PC-3 (cell line): ENCODE results near the gene ATG2A. TPM values are rescaled to one million over a fixed set of nuclear protein-coding genes. Genes with fewer than 3 reads are reported as not detected.

Experiments used
- ATAC-seq: fragments of 200-7000 bp; cut with Tn5 transposase; 2 replicates; pipeline ENCODE4 v1.9.1; 2020; ENCODE audit warnings: mild to moderate bottlenecking, moderate library complexity
- BruUV-seq: library from RNA; stranded (reverse); fragments of 400-500 nt; replicated peaks from 2 replicates; lab custom pipeline; 2021; lab: Mats Ljungman, UMichigan
- CTCF ChIA-PET: fragments of 300-600 bp; sonication (Branson Sonifier 250); formaldehyde crosslinking; loops from one replicate; lab custom pipeline; 2022; ENCODE audit warnings: antibody characterized with exemption; lab: Charles Lee
- POLR2A ChIA-PET: fragments of 300-600 bp; sonication (Branson Sonifier 250); formaldehyde crosslinking; loops from one replicate; lab custom pipeline; 2022; ENCODE audit warnings: antibody characterized with exemption; ENCODE audit not compliant: unreplicated experiment; lab: Charles Lee
- DNase-seq: peaks from one replicate; pipeline ENCODE4 v3.0.0-alpha.2; 2015
- H2AFZ ChIP-seq: fragments of 300-600 bp; sonication (generic); 2 replicates; pipeline ENCODE4 v1.6.0; 2016; ENCODE audit warnings: antibody characterized with exemption, low read length
- H3F3A ChIP-seq: fragments of 300-600 bp; sonication (generic); one replicate; pipeline ENCODE4 v1.6.0; 2017; ENCODE audit warnings: antibody characterized with exemption, low read length, control low read depth, mild to moderate bottlenecking; ENCODE audit not compliant: unreplicated experiment
- H3K27ac ChIP-seq: fragments of 300-600 bp; sonication (generic); 2 replicates; pipeline ENCODE4 v1.5.1; 2016; ENCODE audit warnings: mild to moderate bottlenecking, low read length
- H3K27me3 ChIP-seq: fragments of 300-600 bp; sonication (generic); 2 replicates; pipeline ENCODE4 v1.6.1; 2016; ENCODE audit warnings: low read length, mixed read lengths
- H3K36me3 ChIP-seq: fragments of 300-600 bp; sonication (generic); 2 replicates; pipeline ENCODE4 v1.6.1; 2016; ENCODE audit warnings: low read depth, mixed run types, low read length, mixed read lengths
- H3K4me1 ChIP-seq: fragments of 300-600 bp; sonication (generic); 2 replicates; pipeline ENCODE4 v1.5.1; 2016; ENCODE audit warnings: low read length; ENCODE audit not compliant: insufficient read depth
- H3K4me2 ChIP-seq: fragments of 300-600 bp; sonication (generic); 2 replicates; pipeline ENCODE4 v1.6.0; 2016; ENCODE audit warnings: low read length
- H3K4me3 ChIP-seq: fragments of 300-600 bp; sonication (generic); 2 replicates; pipeline ENCODE4 v1.5.1; 2016; ENCODE audit warnings: mild to moderate bottlenecking, low read length, mixed read lengths
- H3K79me2 ChIP-seq: fragments of 300-600 bp; sonication (generic); 2 replicates; pipeline ENCODE4 v1.6.1; 2017; ENCODE audit warnings: low read length, mixed read lengths
- H3K9ac ChIP-seq: fragments of 300-600 bp; sonication (generic); 2 replicates; pipeline ENCODE4 v1.6.0; 2016; ENCODE audit warnings: mild to moderate bottlenecking, low read length
- H3K9me2 ChIP-seq: fragments of 300-600 bp; sonication (generic); replicated peaks from 2 replicates; pipeline ENCODE4 v1.6.1; 2016; ENCODE audit warnings: mixed run types, low read length, mixed read lengths
- H3K9me3 ChIP-seq: fragments of 300-600 bp; sonication (generic); 2 replicates; pipeline ENCODE4 v1.6.1; 2016; ENCODE audit warnings: low read length, mixed read lengths
- H4K20me1 ChIP-seq: fragments of 300-600 bp; sonication (generic); 2 replicates; pipeline ENCODE4 v1.6.1; 2016; ENCODE audit warnings: low read length, mixed read lengths
- EZH2 ChIP-seq: fragments of 300-600 bp; sonication (generic); IDR thresholded peaks from one replicate; pipeline ENCODE4 v1.6.1; 2017; ENCODE audit warnings: antibody characterized with exemption, mild to moderate bottlenecking, low read length; ENCODE audit not compliant: unreplicated experiment
- EZH2phosphoT487 ChIP-seq: fragments of 300-600 bp; sonication (generic); IDR thresholded peaks from 2 replicates; pipeline ENCODE4 v1.6.1; 2018; ENCODE audit warnings: mild to moderate bottlenecking, antibody characterized with exemption, low read length, borderline replicate concordance
- intact Hi-C: fragments of 100-400 bp; cut with micrococcal nuclease; formaldehyde crosslinking; loops from 2 replicates; pipeline ENCODE4 v1.9.0; 2023
- total RNA-seq: library from RNA; depleted of rRNA; stranded (reverse); fragments of >200 nt; gene quantifications from 2 replicates; pipeline ENCODE4 v1.2.3, GENCODE V29; 2014
- TF ChIP-seq, protein P1 (sequence below): fragments of 300-600 bp; sonication (generic); conservative IDR thresholded peaks from 2 replicates; pipeline ENCODE4 v1.5.1; 2017; ENCODE audit warnings: antibody characterized with exemption, low read depth, mild to moderate bottlenecking, low read length

The ATG2A gene
- total RNA-seq, 1 experiment from 2014 or later: 45.6 TPM

DNA sequence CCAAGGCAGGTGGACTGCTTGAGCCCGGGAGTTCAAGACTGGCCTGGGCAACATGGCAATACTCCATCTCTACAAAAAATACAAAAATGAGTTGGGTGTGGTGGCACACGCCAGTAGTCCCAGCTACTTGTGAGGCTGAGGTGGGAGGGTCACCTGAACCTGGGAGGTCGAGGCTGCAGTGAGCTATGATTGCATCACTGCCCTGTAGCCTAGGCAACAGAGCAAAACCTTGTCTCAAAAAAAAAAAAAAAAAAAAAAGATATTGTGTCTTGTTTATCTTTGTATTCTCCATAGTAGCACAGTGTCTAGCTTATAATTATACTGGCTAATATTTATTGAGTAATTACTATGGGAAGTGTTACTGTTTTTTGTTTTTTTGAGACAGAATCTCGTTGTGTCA lies 34.5 kb upstream of the ATG2A start:
- Histone ChIP-seq H3K9ac (no peak overlapping the region), H3K4me1 (no peaks in the 10 kb centered on the region), H3K27ac (no peak overlapping the region), H2AFZ (no peak overlapping the region), H3K36me3 (no peaks in the 10 kb centered on the region), H3K4me2 (no peak overlapping the region), H4K20me1 (no peaks in the 10 kb centered on the region), H3K9me2 (no peaks in the 10 kb centered on the region), H3K27me3 (peaks cover 14% of the 10 kb centered on the region), H3K9me3 (no peaks in the 10 kb centered on the region), H3F3A (no peaks in the 10 kb centered on the region), H3K79me2 (no peaks in the 10 kb centered on the region), H3K4me3 (no peak overlapping the region)
- no TSS peak for BruUV-seq
- ATAC-seq: no peak
- DNase-seq: no peak
- intact Hi-C loops: no loop called here
- CTCF ChIA-PET: no interaction called here
- TF ChIP-seq, protein P1, sequence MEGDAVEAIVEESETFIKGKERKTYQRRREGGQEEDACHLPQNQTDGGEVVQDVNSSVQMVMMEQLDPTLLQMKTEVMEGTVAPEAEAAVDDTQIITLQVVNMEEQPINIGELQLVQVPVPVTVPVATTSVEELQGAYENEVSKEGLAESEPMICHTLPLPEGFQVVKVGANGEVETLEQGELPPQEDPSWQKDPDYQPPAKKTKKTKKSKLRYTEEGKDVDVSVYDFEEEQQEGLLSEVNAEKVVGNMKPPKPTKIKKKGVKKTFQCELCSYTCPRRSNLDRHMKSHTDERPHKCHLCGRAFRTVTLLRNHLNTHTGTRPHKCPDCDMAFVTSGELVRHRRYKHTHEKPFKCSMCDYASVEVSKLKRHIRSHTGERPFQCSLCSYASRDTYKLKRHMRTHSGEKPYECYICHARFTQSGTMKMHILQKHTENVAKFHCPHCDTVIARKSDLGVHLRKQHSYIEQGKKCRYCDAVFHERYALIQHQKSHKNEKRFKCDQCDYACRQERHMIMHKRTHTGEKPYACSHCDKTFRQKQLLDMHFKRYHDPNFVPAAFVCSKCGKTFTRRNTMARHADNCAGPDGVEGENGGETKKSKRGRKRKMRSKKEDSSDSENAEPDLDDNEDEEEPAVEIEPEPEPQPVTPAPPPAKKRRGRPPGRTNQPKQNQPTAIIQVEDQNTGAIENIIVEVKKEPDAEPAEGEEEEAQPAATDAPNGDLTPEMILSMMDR: no peak
- TF ChIP-seq EZH2 (no peak), EZH2phosphoT487 (no peak)
- POLR2A ChIA-PET: no interaction called here

DNA sequence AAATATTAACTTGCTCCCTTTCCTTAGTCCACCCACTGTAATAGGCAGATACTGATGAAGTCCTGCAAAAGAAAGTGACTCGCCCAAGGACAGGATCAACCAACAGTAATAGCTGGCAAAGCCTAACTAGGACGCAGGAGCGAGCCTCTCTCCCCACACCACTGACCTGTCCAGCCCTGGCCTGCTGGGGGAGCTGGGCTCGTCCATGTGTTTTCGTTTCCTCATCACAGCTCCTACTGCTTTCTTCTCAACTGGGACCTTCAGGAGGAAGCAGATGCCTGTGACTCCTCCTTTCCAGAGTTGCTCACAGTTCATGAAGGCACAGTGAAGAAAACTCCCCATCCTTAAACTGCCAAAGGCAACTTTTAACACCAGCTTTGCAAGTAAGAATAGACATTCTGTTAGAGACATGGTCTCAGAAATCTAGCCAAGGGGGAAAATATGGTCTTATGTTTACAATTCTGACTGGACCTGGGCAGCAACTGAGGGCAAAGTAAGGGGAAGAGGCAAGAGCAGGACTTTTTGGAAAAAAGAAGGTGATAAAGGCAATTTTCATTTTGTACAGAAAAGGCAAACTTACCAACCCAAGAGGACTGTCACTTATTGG lies 30.3 kb upstream of the ATG2A start:
- Histone ChIP-seq H3K9me3 (no peaks in the 10 kb centered on the region), H3K27me3 (no peaks in the 10 kb centered on the region), H3K27ac (no peak overlapping the region), H4K20me1 (no peaks in the 10 kb centered on the region), H3K36me3 (no peaks in the 10 kb centered on the region), H2AFZ (no peak overlapping the region), H3K79me2 (no peaks in the 10 kb centered on the region), H3K9me2 (no peaks in the 10 kb centered on the region), H3F3A (no peaks in the 10 kb centered on the region), H3K9ac (no peak overlapping the region), H3K4me2 (no peak overlapping the region), H3K4me3 (no peak overlapping the region), H3K4me1 (no peaks in the 10 kb centered on the region)
- TF ChIP-seq, protein P1: no peak
- TF ChIP-seq EZH2phosphoT487: no peak
- no peak for TF ChIP-seq EZH2
- ChIA-PET CTCF (interaction anchor here (0.8 kb wide), 1 partner anchor 15 kb away, joined by 5 read pairs; no protein-coding TSS in a partner anchor), POLR2A (no interaction called here)
- BruUV-seq: no TSS peak
- intact Hi-C loops: no loop called here
- DNase-seq (no peak), ATAC-seq (peak; percentile 49)

DNA sequence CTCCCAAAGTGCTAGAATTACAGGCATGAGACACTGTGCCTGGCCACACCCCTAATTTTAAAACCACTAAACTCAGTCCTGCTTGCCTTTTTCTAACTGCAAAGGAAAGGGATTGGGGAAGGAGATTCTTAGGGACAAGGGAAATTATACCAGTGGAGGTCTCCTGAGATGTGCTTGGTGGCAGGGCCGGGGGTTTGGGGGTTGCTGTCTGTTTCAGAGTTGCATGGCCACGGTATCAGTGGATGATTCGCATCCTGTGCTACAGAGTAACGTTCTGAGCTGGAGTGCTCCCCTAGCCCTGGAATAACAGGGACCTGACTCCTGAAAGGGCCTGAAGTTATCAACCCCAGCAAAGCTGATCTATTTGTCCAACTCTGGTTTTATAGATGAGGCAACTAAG lies 19.5 kb upstream of the ATG2A start:
- no peak overlapping the region for H3K9ac ChIP-seq

More for the DNA sequence above, 19.5 kb upstream of the ATG2A start:
- TF ChIP-seq EZH2: no peak
- TF ChIP-seq, protein P1: no peak
- no peak for TF ChIP-seq EZH2phosphoT487
- Histone ChIP-seq H3K9me3 (no peaks in the 10 kb centered on the region), H2AFZ (no peak overlapping the region), H3K79me2 (no peaks in the 10 kb centered on the region), H3K27me3 (no peaks in the 10 kb centered on the region), H3K4me1 (no peaks in the 10 kb centered on the region), H3K4me2 (no peak overlapping the region), H3F3A (no peaks in the 10 kb centered on the region), H3K27ac (no peak overlapping the region), H3K9me2 (no peaks in the 10 kb centered on the region), H3K36me3 (no peaks in the 10 kb centered on the region), H3K4me3 (no peak overlapping the region), H4K20me1 (no peaks in the 10 kb centered on the region)
- POLR2A ChIA-PET: interaction anchor here (0.5 kb wide), 1 partner anchor 68 kb away, joined by 3 read pairs; no protein-coding TSS in a partner anchor
- CTCF ChIA-PET: interaction anchor here (0.6 to 0.8 kb wide), 2 partner anchors 62 to 232 kb away, joined by 3 to 4 read pairs; no protein-coding TSS in a partner anchor
- DNase-seq (no peak), ATAC-seq (no peak)
- intact Hi-C loops: no loop called here
- BruUV-seq: no TSS peak
